NCI-H1417 treated with DMSO at 0.1 percent for 48 hours (cell line): ENCODE data around the gene KIF26B.
"Not testable (repeated sequence)": the region's sequence is repeated elsewhere in the genome, so short reads cannot be mapped to it uniquely, and the experiment has no call there.

ENCODE experiments used
- DNase-seq: peaks from one replicate; lab custom pipeline; 2025; lab: John Stamatoyannopoulos, UW

Gene KIF26B

GRCh38 chr1:245154429-245155271 lies at the start of gene KIF26B:
TSS of gene KIF26B (plus strand) at chr1:245154985. CDS start at chr1:245155425, 440 bp downstream.
- no peak for DNase-seq

GRCh38 chr1:245105042-245105441 lies 49.7 kb upstream of the KIF26B start:
- DNase-seq, result no peak

- no peak for DNase-seq
Observed at GRCh38 chr1:245105815-245106410, 48.9 kb upstream of the KIF26B start.

- no peak for DNase-seq
Observed at GRCh38 chr1:245107776-245108114, 47.0 kb upstream of the KIF26B start.

GRCh38 chr1:245108246-245108645 lies 46.5 kb upstream of the KIF26B start:
- no peak for DNase-seq

GRCh38 chr1:245108909-245109308 lies 45.9 kb upstream of the KIF26B start:
- DNase-seq, result no peak

- DNase-seq, result no peak
Observed at GRCh38 chr1:245110406-245110805, 44.4 kb upstream of the KIF26B start.

- no peak for DNase-seq
Observed at GRCh38 chr1:245111073-245111472, 43.7 kb upstream of the KIF26B start.

- DNase-seq, result no peak
Observed at GRCh38 chr1:245113649-245114048, 41.1 kb upstream of the KIF26B start.

- no peak for DNase-seq
Observed at GRCh38 chr1:245116131-245116530, 38.7 kb upstream of the KIF26B start.

- DNase-seq, result no peak
Observed at GRCh38 chr1:245116751-245117150, 38.0 kb upstream of the KIF26B start.

- DNase-seq, result no peak
Observed at GRCh38 chr1:245118066-245118465, 36.7 kb upstream of the KIF26B start.

- DNase-seq, result no peak
Observed at GRCh38 chr1:245118806-245119205, 36.0 kb upstream of the KIF26B start.

GRCh38 chr1:245121523-245121922 lies 33.3 kb upstream of the KIF26B start:
- no peak for DNase-seq

GRCh38 chr1:245124241-245124640 lies 30.5 kb upstream of the KIF26B start:
- no peak for DNase-seq

GRCh38 chr1:245124644-245125043 lies 30.1 kb upstream of the KIF26B start:
- no peak for DNase-seq

- no peak for DNase-seq
Observed at GRCh38 chr1:245126530-245126929, 28.3 kb upstream of the KIF26B start.

GRCh38 chr1:245128381-245129101 lies 26.2 kb upstream of the KIF26B start:
- DNase-seq, result no peak

GRCh38 chr1:245129319-245130240 lies 25.2 kb upstream of the KIF26B start:
- DNase-seq, result no peak

GRCh38 chr1:245130281-245131025 lies 24.3 kb upstream of the KIF26B start:
- not testable (repeated sequence) for DNase-seq

GRCh38 chr1:245131026-245131393 lies 23.8 kb upstream of the KIF26B start:
- no peak for DNase-seq
